HG02970 (cell line): ENCODE measurements around the gene KCNQ1.

ENCODE experiments used
- ATAC-seq: cut with Tn5 transposase; IDR thresholded peaks from one replicate; pipeline ENCODE4 v1.9.1; 2021; ENCODE audit warnings: mild to moderate bottlenecking, moderate library complexity, moderate number of reproducible peaks; ENCODE audit not compliant: unreplicated experiment, low FRiP score

Gene KCNQ1

DNA sequence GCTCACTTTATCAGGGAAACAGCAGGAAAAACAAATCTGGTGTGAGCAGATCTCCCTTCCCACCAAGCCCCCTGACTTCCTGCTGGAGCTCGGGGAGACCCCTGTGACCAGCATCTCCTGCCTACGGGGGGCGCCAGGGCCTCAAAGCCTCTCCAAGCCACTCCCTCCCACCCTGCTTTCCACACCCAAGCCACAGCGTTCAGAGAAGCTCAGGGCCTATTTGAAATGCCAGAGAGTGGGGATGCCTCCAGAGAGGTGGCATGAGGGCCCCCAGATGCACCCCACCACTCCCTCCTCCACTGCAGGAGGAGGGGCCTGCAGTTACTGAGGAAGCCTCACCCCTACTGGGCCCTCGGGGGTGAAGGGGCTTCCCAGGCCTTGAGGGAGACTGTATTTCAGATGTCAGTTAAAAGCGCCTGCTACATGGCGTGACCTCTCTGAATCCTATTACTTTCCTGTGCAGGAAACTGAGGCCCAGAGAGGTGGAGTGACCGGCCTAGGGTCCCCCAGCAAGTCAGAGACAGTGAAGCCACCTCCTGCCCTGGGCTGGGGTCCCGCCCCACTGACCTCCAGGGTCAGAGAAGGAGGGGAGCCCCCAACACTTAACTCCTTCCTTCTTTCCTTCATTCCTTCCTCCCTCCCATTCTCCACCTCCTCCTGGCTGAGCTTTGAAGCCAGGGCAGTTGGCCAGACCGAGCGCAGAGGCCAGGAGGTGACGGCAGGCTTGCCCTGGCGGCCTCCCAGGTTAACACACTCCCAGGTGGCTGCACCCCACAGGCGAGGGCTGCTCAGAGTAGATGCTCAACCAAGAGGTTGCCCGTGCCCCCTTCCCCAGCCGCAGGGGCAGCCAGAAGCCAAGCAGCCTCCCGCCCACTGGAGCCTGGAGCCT lies 446.8 kb downstream of the KCNQ1 start:
- ATAC-seq, result no peak

DNA sequence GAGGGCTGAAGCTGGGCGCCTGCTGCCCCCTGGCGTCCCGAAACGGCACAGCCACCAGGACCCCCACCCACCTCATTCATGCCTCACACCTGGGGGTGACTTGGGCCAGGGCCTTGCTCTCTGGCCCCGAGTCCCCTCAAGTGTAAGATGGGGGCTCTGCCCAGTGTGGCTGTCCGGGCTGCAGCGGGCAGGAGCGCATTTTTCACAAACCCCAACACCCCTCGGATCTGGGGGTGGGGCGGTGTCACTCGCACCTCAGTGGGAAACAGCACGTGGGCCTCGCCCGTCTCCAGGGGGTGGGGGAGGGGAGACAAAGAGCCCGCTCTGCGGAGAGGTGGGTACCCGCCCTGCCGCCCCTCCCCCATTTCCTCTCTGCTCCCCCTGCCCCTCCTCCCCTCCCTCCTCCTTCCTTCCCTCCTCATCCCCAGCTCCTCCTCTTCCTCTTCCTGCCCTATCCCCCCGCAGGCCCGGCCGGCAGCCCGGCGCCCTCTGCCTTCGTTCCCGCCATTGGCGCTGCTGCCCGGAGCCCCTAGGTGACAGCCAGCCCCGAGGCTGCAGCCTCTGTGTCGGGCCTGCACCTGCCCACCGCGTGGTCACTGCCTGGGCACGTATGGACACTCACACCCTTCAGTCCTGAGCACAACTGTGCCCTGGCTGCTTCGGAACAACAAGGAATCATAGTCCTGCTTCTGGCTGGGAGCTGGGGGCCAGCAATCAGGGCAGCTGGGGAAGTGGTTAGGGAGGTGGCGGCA lies 447.6 kb downstream of the KCNQ1 start:
- ATAC-seq, result no peak

DNA sequence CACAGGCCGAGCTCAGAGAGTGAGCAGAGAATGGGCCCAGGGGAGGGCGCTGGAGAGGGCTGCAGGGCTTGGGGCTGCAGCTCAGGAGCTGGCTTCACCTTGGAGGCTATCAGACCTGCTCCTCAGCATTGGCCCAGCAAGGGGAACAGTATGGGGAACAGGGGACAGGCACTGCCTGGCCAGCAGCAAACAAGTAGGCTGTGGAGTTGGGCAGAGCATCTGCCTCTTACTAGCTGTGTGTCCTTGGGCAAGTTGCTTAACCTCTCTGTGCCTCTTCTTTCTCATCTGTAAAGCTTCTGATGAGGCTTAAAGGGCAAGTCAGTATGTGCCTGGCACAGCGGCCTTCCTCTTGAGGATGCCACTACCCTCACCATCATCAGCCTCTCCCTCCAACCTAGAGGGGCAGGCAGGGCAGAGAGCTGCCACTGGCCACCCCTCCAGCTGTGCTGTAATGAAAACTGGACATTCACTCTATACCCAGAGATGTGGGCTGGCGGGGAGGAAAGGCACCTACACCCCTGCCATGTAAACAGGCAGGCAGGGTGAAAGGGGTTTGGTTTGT lies 448.2 kb downstream of the KCNQ1 start:
- no peak for ATAC-seq

DNA sequence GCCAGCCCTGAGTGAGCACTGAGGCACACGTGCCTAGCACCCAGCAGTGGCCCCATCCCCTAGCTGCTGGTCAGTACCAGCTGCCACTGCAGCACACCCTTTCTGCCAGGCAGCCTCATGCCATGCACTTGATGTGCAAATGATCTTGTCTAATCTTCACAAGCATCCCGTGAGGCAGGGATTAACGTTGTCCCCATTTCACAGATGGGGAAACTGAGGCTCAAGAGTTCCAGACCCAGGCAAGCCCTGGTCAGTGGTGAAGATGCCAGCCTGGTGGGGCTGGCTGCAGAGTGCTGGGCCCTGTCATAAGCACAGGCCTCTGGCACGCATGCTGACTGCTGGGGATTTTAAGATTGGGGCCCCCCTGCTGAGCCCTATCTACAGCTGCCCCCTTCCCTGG lies 449.1 kb downstream of the KCNQ1 start:
- no peak for ATAC-seq

DNA sequence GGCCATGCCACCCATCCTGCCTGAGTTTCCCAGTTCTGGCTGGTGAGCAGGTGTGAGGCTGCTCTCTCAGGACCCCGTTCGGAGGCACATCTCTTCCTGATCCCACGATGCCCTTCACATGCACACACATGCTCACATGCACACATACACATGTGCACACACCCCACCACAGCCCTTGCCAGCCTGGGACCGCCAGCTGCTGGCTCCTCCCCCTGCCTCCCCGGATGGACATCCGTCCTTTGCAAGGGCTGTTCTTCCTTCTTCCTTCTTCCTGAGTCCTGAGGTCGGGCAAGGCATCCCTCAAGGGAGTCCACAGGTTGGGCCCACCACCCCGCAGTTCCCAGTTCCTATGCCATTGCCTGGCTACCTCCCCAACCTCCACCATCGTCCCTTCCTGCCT lies 451.2 kb downstream of the KCNQ1 start:
- ATAC-seq, result no peak

DNA sequence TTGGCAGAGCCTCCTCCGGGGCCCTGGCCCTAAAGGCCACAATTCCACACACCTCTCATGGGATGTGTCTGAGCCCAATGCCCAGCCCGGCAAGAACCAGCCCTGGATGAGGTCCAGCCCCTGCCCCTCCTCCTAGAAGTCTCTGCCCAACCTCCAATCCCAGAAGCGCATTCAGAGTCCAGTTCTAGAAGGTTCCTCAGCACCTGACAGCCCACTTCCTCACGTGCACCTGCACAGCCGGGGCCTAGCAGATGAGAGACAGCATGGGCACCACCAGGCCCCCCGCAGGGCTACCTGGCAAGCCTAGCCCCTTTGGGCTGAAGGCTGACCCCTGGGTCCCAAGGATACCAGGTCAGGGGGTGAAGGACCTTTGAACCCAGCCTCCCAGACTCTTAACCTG lies 452.2 kb downstream of the KCNQ1 start:
- ATAC-seq, result no peak

DNA sequence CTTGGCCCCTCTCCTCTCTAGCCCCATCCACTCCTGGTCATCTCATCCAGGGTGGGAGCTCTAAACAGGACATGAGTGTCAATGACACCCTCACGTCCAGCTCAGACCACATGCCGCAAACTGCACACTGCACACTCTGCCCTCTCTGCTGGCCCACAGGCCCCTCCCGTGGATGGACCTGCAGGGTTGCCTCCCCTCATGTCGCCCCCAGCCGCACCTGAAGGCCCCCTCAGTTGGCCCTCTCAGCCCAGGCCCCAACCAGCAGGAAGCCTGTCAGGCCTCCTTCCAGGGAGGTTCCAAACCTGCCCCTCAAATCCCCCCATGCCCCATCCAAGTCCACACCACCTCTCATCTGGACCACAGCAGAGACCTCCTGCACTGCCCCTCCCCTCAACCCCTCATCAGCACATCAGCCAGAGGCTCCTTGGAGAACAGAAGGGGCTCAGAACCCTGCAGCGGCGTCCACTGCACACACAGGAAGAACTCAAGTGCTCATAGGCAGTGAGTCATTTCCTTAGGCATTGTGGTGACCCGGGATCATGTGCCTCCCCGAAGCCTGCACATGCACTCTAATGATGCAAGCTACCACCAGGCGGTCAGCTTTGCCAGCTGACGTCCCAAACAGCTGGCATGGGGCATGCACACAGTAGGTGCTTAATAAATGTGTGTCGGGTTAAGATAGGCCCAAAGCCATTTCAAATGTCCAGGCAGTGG lies 453.7 kb downstream of the KCNQ1 start:
- no peak for ATAC-seq
